ENCODE measurements around the gene SCRT2.

GRCh38 chr20:717271-717670 lies 41.7 kb upstream of the SCRT2 start:
- TF ChIP-seq, protein P1, sequence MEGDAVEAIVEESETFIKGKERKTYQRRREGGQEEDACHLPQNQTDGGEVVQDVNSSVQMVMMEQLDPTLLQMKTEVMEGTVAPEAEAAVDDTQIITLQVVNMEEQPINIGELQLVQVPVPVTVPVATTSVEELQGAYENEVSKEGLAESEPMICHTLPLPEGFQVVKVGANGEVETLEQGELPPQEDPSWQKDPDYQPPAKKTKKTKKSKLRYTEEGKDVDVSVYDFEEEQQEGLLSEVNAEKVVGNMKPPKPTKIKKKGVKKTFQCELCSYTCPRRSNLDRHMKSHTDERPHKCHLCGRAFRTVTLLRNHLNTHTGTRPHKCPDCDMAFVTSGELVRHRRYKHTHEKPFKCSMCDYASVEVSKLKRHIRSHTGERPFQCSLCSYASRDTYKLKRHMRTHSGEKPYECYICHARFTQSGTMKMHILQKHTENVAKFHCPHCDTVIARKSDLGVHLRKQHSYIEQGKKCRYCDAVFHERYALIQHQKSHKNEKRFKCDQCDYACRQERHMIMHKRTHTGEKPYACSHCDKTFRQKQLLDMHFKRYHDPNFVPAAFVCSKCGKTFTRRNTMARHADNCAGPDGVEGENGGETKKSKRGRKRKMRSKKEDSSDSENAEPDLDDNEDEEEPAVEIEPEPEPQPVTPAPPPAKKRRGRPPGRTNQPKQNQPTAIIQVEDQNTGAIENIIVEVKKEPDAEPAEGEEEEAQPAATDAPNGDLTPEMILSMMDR (IDR thresholded peaks at IDR 0.05), result no peak
- no peak for TF ChIP-seq POLR2A (IDR thresholded peaks at IDR 0.05)
